Testis (tissue), 2 donors: Measurements from ENCODE around the gene MEGF11.

ENCODE experiments used
- CTCF ChIP-seq, 3 experiments: fragments of 450-650 bp in 2 of 3; fragments of 200-600 bp in 1 of 3; sonication (generic) in 1 of 3; IDR thresholded peaks; one replicate each; pipeline ENCODE4 v1.5.1; 2016 to 2019; ENCODE audit warnings: antibody characterized with exemption in 3 of 3, mild to moderate bottlenecking in 2 of 3, moderate library complexity in 1 of 3
- POLR2A ChIP-seq: fragments of 450-650 bp; IDR thresholded peaks from one replicate; pipeline ENCODE4 v1.6.1; 2017; ENCODE audit warnings: antibody characterized with exemption, mild to moderate bottlenecking, moderate library complexity

- TF ChIP-seq CTCF (IDR thresholded peaks at IDR 0.05): no peak
- no peak for TF ChIP-seq POLR2A
Measured at GRCh38 chr15:65869954-65870871, 383.3 kb downstream of the MEGF11 start.
